ENCODE measurements around the gene GABRR2.

GRCh38 chr6:89251170-89251569 lies 63.9 kb downstream of the GABRR2 start:
- TF ChIP-seq CTCF (IDR thresholded peaks at IDR 0.05), result no peak
- no peak for TF ChIP-seq POLR2A (IDR thresholded peaks at IDR 0.05)

Measured in uterus (tissue), 2 donors.